Omental fat pad (tissue), 4 donors: ENCODE results near the gene C3orf18. TPM values are rescaled to one million over a fixed set of nuclear protein-coding genes. Genes with fewer than 3 reads are reported as not detected.

Experiments
- ATAC-seq: fragments of 150-250 bp; one replicate; pipeline ENCODE4 v1.9.1; 2016; ENCODE audit warnings: mild to moderate bottlenecking, moderate library complexity; ENCODE audit not compliant: low FRiP score
- DNase-seq: peaks from one replicate; pipeline ENCODE4 v3.0.0-alpha.2; 2019; ENCODE audit warnings: low spot score
- CTCF ChIP-seq, 3 donors: fragments of 450-650 bp; IDR thresholded peaks; one replicate each; pipeline ENCODE4 v1.5.1; 2016 to 2017; ENCODE audit warnings: antibody characterized with exemption in 3 of 3, mild to moderate bottlenecking in 3 of 3, moderate library complexity in 2 of 3
- total RNA-seq, 4 donors: library from RNA; depleted of rRNA; stranded (reverse); fragments of >200 nt; gene quantifications; one replicate each; pipeline ENCODE4 v1.1.0, GENCODE V29; 2016

Gene C3orf18
- total RNA-seq, 4 donors from 2014 or later: 4.4 to 11.1 (median 9.2) TPM

- no peak for ATAC-seq
- TF ChIP-seq CTCF (IDR thresholded peaks at IDR 0.05): no peak
- no peak for DNase-seq
Observed at GRCh38 chr3:50602595-50603191, 35.1 kb upstream of the C3orf18 start.

- DNase-seq: peak; percentile 71
- no peak for TF ChIP-seq CTCF (IDR thresholded peaks at IDR 0.05)
- peak; percentile 90 for ATAC-seq
Observed at GRCh38 chr3:50600841-50601591, 33.5 kb upstream of the C3orf18 start.

- no peak for ATAC-seq
- no peak for DNase-seq
- no peak for TF ChIP-seq CTCF (IDR thresholded peaks at IDR 0.05)
Observed at GRCh38 chr3:50600141-50600753, 32.7 kb upstream of the C3orf18 start.

GRCh38 chr3:50599716-50600118, 32.2 kb upstream of the C3orf18 start:
- no peak for DNase-seq
- no peak for TF ChIP-seq CTCF (IDR thresholded peaks at IDR 0.05)
- ATAC-seq: no peak

- DNase-seq (no peak), ATAC-seq (no peak)
- no peak for TF ChIP-seq CTCF (IDR thresholded peaks at IDR 0.05)
Observed at GRCh38 chr3:50599115-50599715, 31.7 kb upstream of the C3orf18 start.

GRCh38 chr3:50594253-50594785, 26.8 kb upstream of the C3orf18 start:
- DNase-seq (no peak), ATAC-seq (no peak)
- no peak for TF ChIP-seq CTCF (IDR thresholded peaks at IDR 0.05)
